WTC11 (cell line): Measurements from ENCODE around the gene NR2F1. TPM values are rescaled to one million over a fixed set of nuclear protein-coding genes. Genes with fewer than 3 reads are reported as not detected.
A peak's percentile ranks its signal among the peaks of the same experiment; 100 is the strongest.

ENCODE experiments used
- ATAC-seq: fragments of 200-7000 bp; cut with Tn5 transposase; 2 replicates; pipeline ENCODE4 v1.10.0; 2021; ENCODE audit warnings: mild to moderate bottlenecking, moderate library complexity
- CTCF ChIA-PET: fragments of 300-600 bp; sonication (Branson Sonifier 250); formaldehyde crosslinking; loops from one replicate; lab custom pipeline; 2021; ENCODE audit warnings: antibody characterized with exemption; lab: Charles Lee
- POLR2A ChIA-PET: fragments of 350-600 bp; sonication (Branson Sonifier 250); formaldehyde crosslinking; loops from one replicate; lab custom pipeline; 2021; ENCODE audit warnings: antibody characterized with exemption; lab: Charles Lee
- DNase-seq: peaks from one replicate; pipeline ENCODE4 v3.0.0; 2021; ENCODE audit warnings: low spot score
- H3K27ac Mint-ChIP-seq: 2 replicates; pipeline ENCODE4 v1.8.0; 2021; ENCODE audit warnings: mixed read lengths
- H3K27me3 Mint-ChIP-seq: 2 replicates; pipeline ENCODE4 v1.8.0; 2021; ENCODE audit warnings: low read depth, mild to moderate bottlenecking, moderate library complexity, mixed read lengths
- H3K36me3 Mint-ChIP-seq: 2 replicates; pipeline ENCODE4 v1.8.0; 2021; ENCODE audit warnings: mixed read lengths
- H3K4me1 Mint-ChIP-seq: 2 replicates; pipeline ENCODE4 v1.8.0; 2022; ENCODE audit warnings: mixed read lengths
- H3K4me3 Mint-ChIP-seq: 2 replicates; pipeline ENCODE4 v1.8.0; 2021; ENCODE audit warnings: mild to moderate bottlenecking, moderate library complexity, mixed read lengths
- H3K9me3 Mint-ChIP-seq: 2 replicates; pipeline ENCODE4 v1.8.0; 2021; ENCODE audit warnings: mixed read lengths
- EMX1 ChIP-seq: fragments of 250-450 bp; sonication (Bioruptor Pico); IDR thresholded peaks from 2 replicates; pipeline ENCODE4 v1.8.0; 2021; ENCODE audit warnings: mild to moderate bottlenecking
- ESRRA ChIP-seq: sonication (generic); formaldehyde crosslinking; IDR thresholded peaks from 2 replicates; pipeline ENCODE4 v1.8.1; 2022; ENCODE audit warnings: mild to moderate bottlenecking, missing genetic modification reagents, borderline replicate concordance
- FOXK1 ChIP-seq: sonication (generic); formaldehyde crosslinking; IDR thresholded peaks from 2 replicates; pipeline ENCODE4 v1.8.0; 2022; ENCODE audit warnings: mild to moderate bottlenecking, moderate library complexity, missing genetic modification reagents
- GABPB1 ChIP-seq: sonication (generic); formaldehyde crosslinking; IDR thresholded peaks from 2 replicates; pipeline ENCODE4 v1.8.1; 2023; ENCODE audit warnings: mild to moderate bottlenecking, missing genetic modification reagents
- JAZF1 ChIP-seq: fragments of 250-450 bp; sonication (Bioruptor Pico); IDR thresholded peaks from 2 replicates; pipeline ENCODE4 v1.9.0; 2021; ENCODE audit warnings: moderate library complexity, mild to moderate bottlenecking, inconsistent platforms
- KAT7 ChIP-seq: sonication (generic); formaldehyde crosslinking; IDR thresholded peaks from 2 replicates; pipeline ENCODE4 v1.8.1; 2023; ENCODE audit warnings: missing genetic modification reagents, mild to moderate bottlenecking, borderline replicate concordance
- NFE2L1 ChIP-seq: sonication (generic); formaldehyde crosslinking; IDR thresholded peaks from 2 replicates; pipeline ENCODE4 v1.8.1; 2023; ENCODE audit warnings: missing genetic modification reagents
- NFYB ChIP-seq: sonication (generic); formaldehyde crosslinking; conservative IDR thresholded peaks from 2 replicates; pipeline ENCODE4 v1.8.0; 2022; ENCODE audit warnings: low read depth, missing genetic modification reagents
- OVOL2 ChIP-seq: fragments of 250-450 bp; sonication (Bioruptor Pico); IDR thresholded peaks from 2 replicates; pipeline ENCODE4 v1.9.0; 2021; ENCODE audit warnings: mild to moderate bottlenecking, borderline replicate concordance
- PRRX2 ChIP-seq: fragments of 250-450 bp; sonication (Bioruptor Pico); IDR thresholded peaks from 2 replicates; pipeline ENCODE4 v1.8.0; 2021; ENCODE audit warnings: mild to moderate bottlenecking
- TP53 ChIP-seq: sonication (generic); formaldehyde crosslinking; IDR thresholded peaks from 2 replicates; pipeline ENCODE4 v1.8.1; 2023; ENCODE audit warnings: mild to moderate bottlenecking, missing genetic modification reagents
- USF2 ChIP-seq: sonication (generic); formaldehyde crosslinking; IDR thresholded peaks from 2 replicates; pipeline ENCODE4 v1.8.1; 2023; ENCODE audit warnings: mild to moderate bottlenecking, missing genetic modification reagents, moderate library complexity
- ZNF138 ChIP-seq: sonication (generic); formaldehyde crosslinking; conservative IDR thresholded peaks from 2 replicates; pipeline ENCODE4 v1.8.1; 2022; ENCODE audit warnings: mild to moderate bottlenecking, moderate library complexity, missing genetic modification reagents
- ZNF416 ChIP-seq: fragments of 250-450 bp; sonication (Bioruptor Pico); IDR thresholded peaks from 2 replicates; pipeline ENCODE4 v1.9.0; 2021; ENCODE audit warnings: mild to moderate bottlenecking, inconsistent platforms
- ZNF532 ChIP-seq: fragments of 250-450 bp; sonication (Bioruptor Pico); IDR thresholded peaks from 2 replicates; pipeline ENCODE4 v1.9.0; 2021; ENCODE audit warnings: mild to moderate bottlenecking, borderline replicate concordance
- total RNA-seq: library from RNA; stranded (reverse); gene quantifications from 3 replicates; pipeline ENCODE4 v1.2.3, GENCODE V29; 2021
- TF ChIP-seq, protein P1 (sequence below): sonication (generic); formaldehyde crosslinking; IDR thresholded peaks from 2 replicates; pipeline ENCODE4 v1.8.1; 2023; ENCODE audit warnings: mild to moderate bottlenecking, moderate library complexity, missing genetic modification reagents
- TF ChIP-seq, protein P2 (sequence below): sonication (generic); formaldehyde crosslinking; conservative IDR thresholded peaks from 2 replicates; pipeline ENCODE4 v1.8.1; 2022; ENCODE audit warnings: mild to moderate bottlenecking, missing genetic modification reagents
- TF ChIP-seq, protein P3 (sequence below): sonication (generic); formaldehyde crosslinking; IDR thresholded peaks from 2 replicates; pipeline ENCODE4 v1.8.0; 2022; ENCODE audit warnings: mild to moderate bottlenecking, missing genetic modification reagents

Gene NR2F1
- total RNA-seq, 1 experiment from 2014 or later, result 0.31 TPM

- TF ChIP-seq ZNF416 (no peak), JAZF1 (no peak), ZNF138 (CRISPR knock-in tag) (no peak)
- TF ChIP-seq, protein P1, sequence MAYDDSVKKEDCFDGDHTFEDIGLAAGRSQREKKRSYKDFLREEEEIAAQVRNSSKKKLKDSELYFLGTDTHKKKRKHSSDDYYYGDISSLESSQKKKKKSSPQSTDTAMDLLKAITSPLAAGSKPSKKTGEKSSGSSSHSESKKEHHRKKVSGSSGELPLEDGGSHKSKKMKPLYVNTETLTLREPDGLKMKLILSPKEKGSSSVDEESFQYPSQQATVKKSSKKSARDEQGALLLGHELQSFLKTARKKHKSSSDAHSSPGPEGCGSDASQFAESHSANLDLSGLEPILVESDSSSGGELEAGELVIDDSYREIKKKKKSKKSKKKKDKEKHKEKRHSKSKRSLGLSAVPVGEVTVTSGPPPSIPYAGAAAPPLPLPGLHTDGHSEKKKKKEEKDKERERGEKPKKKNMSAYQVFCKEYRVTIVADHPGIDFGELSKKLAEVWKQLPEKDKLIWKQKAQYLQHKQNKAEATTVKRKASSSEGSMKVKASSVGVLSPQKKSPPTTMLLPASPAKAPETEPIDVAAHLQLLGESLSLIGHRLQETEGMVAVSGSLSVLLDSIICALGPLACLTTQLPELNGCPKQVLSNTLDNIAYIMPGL, result no peak
- TF ChIP-seq, all 79 proteins: peak for 0
Measured at GRCh38 chr5:93635991-93636390, 53.0 kb downstream of the NR2F1 start (continued).

DNA sequence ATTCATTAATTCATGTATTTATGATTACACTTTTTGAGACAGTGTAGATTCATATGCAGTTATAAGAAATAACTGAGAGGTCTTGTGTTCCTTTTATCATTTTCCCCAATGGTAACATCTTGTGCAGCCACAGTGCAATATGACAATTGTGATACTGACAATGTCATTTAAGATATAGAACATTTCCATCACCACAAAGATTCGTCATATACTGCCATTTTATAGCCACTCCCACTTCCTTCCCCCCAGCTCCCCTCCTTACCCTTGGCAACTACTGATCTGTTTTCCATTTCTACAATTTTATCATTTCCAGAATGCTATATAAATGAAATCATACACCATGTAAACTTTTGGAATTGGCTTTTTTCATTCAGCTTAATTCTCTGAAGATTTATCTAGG lies 53.8 kb downstream of the NR2F1 start:
- POLR2A ChIA-PET, result no interaction called here
- TF ChIP-seq, protein P1, result no peak
- TF ChIP-seq OVOL2 (no peak), ZNF532 (CRISPR knock-in tag) (no peak)
- no peak overlapping the region for H3K4me3 Mint-ChIP-seq
- H3K9me3 Mint-ChIP-seq, result no peaks in the 10 kb centered on the region
- no peak for DNase-seq
- ATAC-seq, result no peak
- CTCF ChIA-PET, result no interaction called here
- no peaks in the 10 kb centered on the region for H3K27me3 Mint-ChIP-seq
- H3K36me3 Mint-ChIP-seq, result no peaks in the 10 kb centered on the region
- no peaks in the 10 kb centered on the region for H3K4me1 Mint-ChIP-seq
- H3K27ac Mint-ChIP-seq, result no peak overlapping the region

DNA sequence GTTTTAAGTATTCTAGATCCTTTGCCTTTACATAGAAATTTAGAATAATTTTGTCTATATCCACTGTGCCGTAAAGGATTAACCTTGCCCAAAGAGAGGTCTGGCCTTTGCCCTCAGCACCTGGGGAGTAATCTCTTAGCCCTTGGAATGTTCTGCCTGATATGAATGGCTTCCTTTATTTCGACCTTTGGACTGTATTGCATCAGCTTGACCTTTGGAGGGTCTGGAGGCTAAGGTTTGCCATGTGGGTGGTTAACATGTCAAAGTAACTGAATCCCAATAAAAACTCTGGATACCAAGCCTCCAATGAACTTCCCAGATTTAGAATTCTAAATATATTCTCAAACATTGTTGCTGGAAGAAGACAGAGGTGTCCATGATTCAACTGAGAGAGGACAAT lies 54.7 kb downstream of the NR2F1 start:
- no peak for TF ChIP-seq NFYB
- no peak for TF ChIP-seq NFE2L1 (CRISPR knock-in tag)
- peak; percentile 40; the same call in 1 of the 2 replicates for TF ChIP-seq GABPB1 (CRISPR knock-in tag)
- no peak overlapping the region for H3K27ac Mint-ChIP-seq
- H3K36me3 Mint-ChIP-seq, result no peaks in the 10 kb centered on the region
- ATAC-seq, result no peak
- no peak overlapping the region for H3K4me3 Mint-ChIP-seq
- no peak for DNase-seq
- CTCF ChIA-PET, result no interaction called here
- H3K27me3 Mint-ChIP-seq, result no peaks in the 10 kb centered on the region
- POLR2A ChIA-PET, result interaction anchor here (0.6 kb wide), 1 partner anchor 134 kb away, joined by 3 read pairs; no protein-coding TSS in a partner anchor
- no peaks in the 10 kb centered on the region for H3K4me1 Mint-ChIP-seq
- no peaks in the 10 kb centered on the region for H3K9me3 Mint-ChIP-seq

DNA sequence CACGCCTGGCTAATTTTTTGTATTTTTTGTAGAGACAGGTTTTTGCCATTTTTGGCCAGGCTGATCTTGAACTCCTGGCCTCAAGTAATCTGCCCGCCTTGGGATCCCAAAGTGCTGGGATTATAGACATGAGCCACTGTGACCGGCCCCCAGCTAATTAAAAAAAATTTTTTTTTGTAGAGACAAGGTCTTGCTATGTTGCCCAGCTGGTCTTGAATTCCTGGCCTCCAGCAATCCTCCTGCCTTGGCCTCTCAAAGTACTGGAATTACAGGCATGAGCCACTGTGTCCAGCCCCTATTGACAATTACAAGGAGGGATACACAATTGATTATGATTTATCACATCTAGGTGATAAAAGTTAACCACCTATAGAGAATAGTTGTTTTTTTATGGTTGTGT lies 59.5 kb downstream of the NR2F1 start:
- Mint-ChIP-seq H3K4me1 (no peaks in the 10 kb centered on the region), H3K4me3 (no peak overlapping the region), H3K36me3 (no peaks in the 10 kb centered on the region), H3K27ac (no peak overlapping the region), H3K27me3 (no peaks in the 10 kb centered on the region), H3K9me3 (no peaks in the 10 kb centered on the region)
- POLR2A ChIA-PET, result no interaction called here
- ATAC-seq (no peak), DNase-seq (no peak)
- CTCF ChIA-PET, result no interaction called here
- no peak for TF ChIP-seq TP53 (CRISPR knock-in tag)
- TF ChIP-seq EMX1, result no peak
- TF ChIP-seq KAT7 (CRISPR knock-in tag), result no peak
- no peak for TF ChIP-seq FOXK1 (CRISPR knock-in tag)
- TF ChIP-seq, protein P1, result no peak
- no peak for TF ChIP-seq USF2 (CRISPR knock-in tag)
- no peak for TF ChIP-seq ESRRA (CRISPR knock-in tag)
- TF ChIP-seq, protein P2, sequence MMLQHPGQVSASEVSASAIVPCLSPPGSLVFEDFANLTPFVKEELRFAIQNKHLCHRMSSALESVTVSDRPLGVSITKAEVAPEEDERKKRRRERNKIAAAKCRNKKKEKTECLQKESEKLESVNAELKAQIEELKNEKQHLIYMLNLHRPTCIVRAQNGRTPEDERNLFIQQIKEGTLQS, result no peak
- no peak for TF ChIP-seq PRRX2
- TF ChIP-seq, protein P3, sequence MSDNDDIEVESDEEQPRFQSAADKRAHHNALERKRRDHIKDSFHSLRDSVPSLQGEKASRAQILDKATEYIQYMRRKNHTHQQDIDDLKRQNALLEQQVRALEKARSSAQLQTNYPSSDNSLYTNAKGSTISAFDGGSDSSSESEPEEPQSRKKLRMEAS (CRISPR knock-in tag), result no peak
